Activated CD8-positive, alpha-beta memory T cell treated with anti-CD3 and anti-CD28 coated beads for 4 hours (primary cell): Measurements from ENCODE around the gene NHLH2.

Source experiments
- DNase-seq, 2 donors: peaks; one replicate each; pipeline ENCODE4 v3.0.0-alpha.2; 2020; ENCODE audit warnings: low read depth in 2 of 2

The NHLH2 gene

GRCh38 chr1:115840605-115841460, at the start of gene NHLH2:
Gene NHLH2 (minus strand): TSS chr1:115841126. CDS start chr1:115838372, 2,754 bp downstream.
- DNase-seq, result no peak

- DNase-seq, result no peak
Measured at GRCh38 chr1:115890580-115890979, 49.7 kb upstream of the NHLH2 start.

- DNase-seq, result no peak
Measured at GRCh38 chr1:115888976-115889375, 48.0 kb upstream of the NHLH2 start.

- DNase-seq, result no peak
Measured at GRCh38 chr1:115882913-115883902, 42.3 kb upstream of the NHLH2 start.

GRCh38 chr1:115880981-115881672, 40.2 kb upstream of the NHLH2 start:
- no peak for DNase-seq

- no peak for DNase-seq
Measured at GRCh38 chr1:115879977-115880376, 39.1 kb upstream of the NHLH2 start.

- no peak for DNase-seq
Measured at GRCh38 chr1:115877511-115877910, 36.6 kb upstream of the NHLH2 start.

- no peak for DNase-seq
Measured at GRCh38 chr1:115874904-115875303, 34.0 kb upstream of the NHLH2 start.

- DNase-seq, result no peak
Measured at GRCh38 chr1:115874497-115874896, 33.6 kb upstream of the NHLH2 start.

GRCh38 chr1:115873184-115873583, 32.3 kb upstream of the NHLH2 start:
- no peak for DNase-seq

GRCh38 chr1:115869064-115869463, 28.1 kb upstream of the NHLH2 start:
- DNase-seq, result no peak

- DNase-seq, result no peak
Measured at GRCh38 chr1:115867216-115867615, 26.3 kb upstream of the NHLH2 start.

- DNase-seq, result no peak
Measured at GRCh38 chr1:115865704-115866380, 24.9 kb upstream of the NHLH2 start.

GRCh38 chr1:115862403-115862802, 21.5 kb upstream of the NHLH2 start:
- DNase-seq, result no peak

- no peak for DNase-seq
Measured at GRCh38 chr1:115854005-115854404, 13.1 kb upstream of the NHLH2 start.

GRCh38 chr1:115850937-115851336, 10.0 kb upstream of the NHLH2 start:
- DNase-seq, result no peak

GRCh38 chr1:115847787-115848186, 6.9 kb upstream of the NHLH2 start:
- DNase-seq, result no peak

GRCh38 chr1:115842948-115843347, 2.0 kb upstream of the NHLH2 start:
- no peak for DNase-seq

- DNase-seq, result no peak
Measured at GRCh38 chr1:115839679-115840237, 1.2 kb downstream of the NHLH2 start.

GRCh38 chr1:115839029-115839678, 1.8 kb downstream of the NHLH2 start:
- DNase-seq, result no peak
